Cardiac muscle cell (in vitro differentiated cells and primary cell): ENCODE measurements around the gene NXN. TPM values are rescaled to one million over a fixed set of nuclear protein-coding genes. Genes with fewer than 3 reads are reported as not detected.
"Not testable (repeated sequence)": the region's sequence is repeated elsewhere in the genome, so short reads cannot be mapped to it uniquely, and the experiment has no call there.

Experiments
- DNase-seq, 2 donors: peaks; one replicate each; pipeline versions ENCODE4 v3.0.0 to v3.0.0-alpha.2; 2010 to 2017; ENCODE audit warnings: low read depth in 1 of 2, low spot score in 1 of 2
- H3K27ac ChIP-seq: fragments of 200-600 bp; sonication (generic); 2 replicates; pipeline ENCODE4 v1.5.1; 2016
- H3K27me3 ChIP-seq: fragments of 200-600 bp; sonication (generic); 2 replicates; pipeline ENCODE4 v1.6.0; 2016; ENCODE audit warnings: control low read depth
- H3K36me3 ChIP-seq: fragments of 200-600 bp; sonication (generic); 2 replicates; pipeline ENCODE4 v1.5.1; 2016; ENCODE audit warnings: control low read depth
- H3K4me1 ChIP-seq: fragments of 200-600 bp; sonication (generic); 2 replicates; pipeline ENCODE4 v1.8.1; 2017; ENCODE audit warnings: low read depth, mild to moderate bottlenecking, mixed run types
- H3K4me3 ChIP-seq: fragments of 200-600 bp; sonication (generic); 2 replicates; pipeline ENCODE4 v1.5.1; 2016; ENCODE audit warnings: mild to moderate bottlenecking
- H3K9me3 ChIP-seq: fragments of 200-600 bp; sonication (generic); 2 replicates; pipeline ENCODE4 v1.5.1; 2017; ENCODE audit warnings: low read depth, mild to moderate bottlenecking, control low read depth
- polyA plus RNA-seq: library from polyadenylated mRNA; unstranded; fragments of >200 nt; fragmentation: Nextera tagmentation; extraction: Ambion mirVana; gene quantifications from 2 replicates; pipeline ENCODE4 v1.2.1, GENCODE V29; 2016
- total RNA-seq: library from RNA; depleted of rRNA; stranded (reverse); fragments of >200 nt; gene quantifications from 2 replicates; pipeline ENCODE4 v1.2.3, GENCODE V29; 2016
- TF ChIP-seq, protein P1 (sequence below): IDR thresholded peaks from 2 replicates; pipeline ENCODE4 v1.5.1; 2012; ENCODE audit warnings: low read depth, mild to moderate bottlenecking, low read length

Gene NXN
- total and polyA plus RNA-seq, 2 experiments from 2014 or later: 120 to 122 TPM

DNA sequence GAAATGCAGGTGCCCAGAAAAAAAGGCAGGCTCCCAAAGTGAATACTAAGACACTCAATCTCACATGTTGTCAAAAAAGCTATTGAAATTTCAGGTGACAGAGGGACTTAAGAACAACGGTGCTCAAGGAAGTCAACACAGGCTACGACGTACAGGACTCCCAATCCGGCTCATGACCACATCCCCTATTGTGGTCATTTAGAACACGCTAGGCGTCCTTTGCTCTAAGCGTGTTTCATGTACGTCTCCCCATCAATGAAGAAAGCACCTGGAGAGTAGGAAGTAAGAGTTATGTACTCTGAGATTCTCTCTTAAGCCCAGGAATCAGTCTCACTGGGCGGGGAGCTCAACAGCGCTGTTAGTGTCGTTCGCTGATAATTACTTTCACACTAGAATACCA is 103.3 kb downstream of the NXN start:
- Histone ChIP-seq H3K36me3 (no peaks in the 10 kb centered on the region), H3K4me1 (peaks cover 20% of the 10 kb centered on the region), H3K4me3 (no peak overlapping the region), H3K27ac (no peak overlapping the region), H3K27me3 (no peaks in the 10 kb centered on the region), H3K9me3 (no peaks in the 10 kb centered on the region)
- no peak for DNase-seq
- TF ChIP-seq, protein P1, sequence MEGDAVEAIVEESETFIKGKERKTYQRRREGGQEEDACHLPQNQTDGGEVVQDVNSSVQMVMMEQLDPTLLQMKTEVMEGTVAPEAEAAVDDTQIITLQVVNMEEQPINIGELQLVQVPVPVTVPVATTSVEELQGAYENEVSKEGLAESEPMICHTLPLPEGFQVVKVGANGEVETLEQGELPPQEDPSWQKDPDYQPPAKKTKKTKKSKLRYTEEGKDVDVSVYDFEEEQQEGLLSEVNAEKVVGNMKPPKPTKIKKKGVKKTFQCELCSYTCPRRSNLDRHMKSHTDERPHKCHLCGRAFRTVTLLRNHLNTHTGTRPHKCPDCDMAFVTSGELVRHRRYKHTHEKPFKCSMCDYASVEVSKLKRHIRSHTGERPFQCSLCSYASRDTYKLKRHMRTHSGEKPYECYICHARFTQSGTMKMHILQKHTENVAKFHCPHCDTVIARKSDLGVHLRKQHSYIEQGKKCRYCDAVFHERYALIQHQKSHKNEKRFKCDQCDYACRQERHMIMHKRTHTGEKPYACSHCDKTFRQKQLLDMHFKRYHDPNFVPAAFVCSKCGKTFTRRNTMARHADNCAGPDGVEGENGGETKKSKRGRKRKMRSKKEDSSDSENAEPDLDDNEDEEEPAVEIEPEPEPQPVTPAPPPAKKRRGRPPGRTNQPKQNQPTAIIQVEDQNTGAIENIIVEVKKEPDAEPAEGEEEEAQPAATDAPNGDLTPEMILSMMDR: no peak

DNA sequence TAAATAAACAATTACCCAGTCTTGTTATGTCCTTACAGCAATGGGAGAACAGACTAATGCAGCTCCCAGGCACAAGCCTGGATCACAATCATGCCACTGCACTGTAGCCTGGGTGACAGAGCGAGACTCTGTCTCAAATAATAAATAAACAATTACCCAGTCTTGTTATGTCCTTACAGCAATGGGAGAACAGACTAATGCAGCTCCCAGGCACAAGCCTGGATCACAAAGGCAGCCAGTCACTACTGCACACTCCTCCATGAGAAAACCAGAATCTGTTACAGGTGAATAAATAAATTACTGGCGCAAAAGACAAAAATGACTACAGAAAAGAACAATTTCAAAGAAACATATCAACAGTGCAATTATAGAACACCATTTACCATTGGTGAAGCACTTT is 105.0 kb downstream of the NXN start:
- H3K36me3 ChIP-seq, H3K27ac ChIP-seq, H3K4me3 ChIP-seq, H3K4me1 ChIP-seq, H3K9me3 ChIP-seq, H3K27me3 ChIP-seq, DNase-seq: not testable (repeated sequence)

GRCh38 chr17:872855-873254 is 106.7 kb downstream of the NXN start:
- TF ChIP-seq, protein P1: no peak
- no peaks in the 10 kb centered on the region for H3K27me3 ChIP-seq
- no peak overlapping the region for H3K4me3 ChIP-seq
- no peaks in the 10 kb centered on the region for H3K36me3 ChIP-seq
- no peak overlapping the region for H3K27ac ChIP-seq
- no peak for DNase-seq
- H3K4me1 ChIP-seq: no peaks in the 10 kb centered on the region
- no peaks in the 10 kb centered on the region for H3K9me3 ChIP-seq

DNA sequence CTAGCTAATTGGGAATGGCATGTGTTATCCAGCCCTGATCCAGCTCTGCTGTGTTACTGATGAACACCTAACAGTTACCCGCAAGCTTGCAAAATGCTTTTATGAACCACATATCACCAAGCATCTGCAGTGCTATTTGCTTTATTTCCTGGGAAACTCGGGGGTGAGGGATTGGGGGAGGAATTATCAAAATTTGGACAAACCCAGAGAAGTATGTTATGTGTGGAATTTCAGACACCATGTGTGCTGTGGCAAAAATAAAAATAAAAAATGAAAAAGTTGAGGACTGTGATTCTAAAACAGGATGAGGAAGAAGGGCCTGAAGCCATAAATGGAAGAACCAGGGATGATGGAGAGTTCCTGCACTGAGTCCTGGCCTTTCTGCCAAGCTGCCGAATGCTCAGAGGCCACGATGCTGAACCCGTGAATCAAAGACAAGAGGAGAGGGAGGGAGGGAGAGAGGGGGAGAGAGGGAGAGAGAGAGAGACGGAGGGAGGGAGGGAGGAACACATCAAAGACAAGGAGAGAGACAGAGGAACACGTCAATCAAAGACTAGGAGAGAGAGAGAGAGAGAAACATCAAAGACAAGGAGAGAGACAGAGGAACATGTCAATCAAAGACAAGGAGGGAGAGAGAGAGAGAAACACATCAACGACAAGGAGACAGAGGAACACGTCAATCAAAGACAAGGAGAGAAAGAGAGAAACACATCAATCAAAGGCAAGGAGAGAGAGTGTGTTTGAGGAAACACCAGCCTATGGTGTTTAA is 107.6 kb downstream of the NXN start:
- Histone ChIP-seq H3K4me3 (no peak overlapping the region), H3K27me3 (no peaks in the 10 kb centered on the region), H3K9me3 (no peaks in the 10 kb centered on the region), H3K27ac (no peak overlapping the region), H3K36me3 (no peaks in the 10 kb centered on the region), H3K4me1 (no peaks in the 10 kb centered on the region)
- no peak for DNase-seq
- TF ChIP-seq, protein P1: no peak

GRCh38 chr17:869567-870525 is 109.7 kb downstream of the NXN start:
- no peak overlapping the region for H3K4me3 ChIP-seq
- DNase-seq: peak in 1 of 2 donors; percentile 42
- H3K9me3 ChIP-seq: no peaks in the 10 kb centered on the region
- peak overlapping the region; percentile 13 for H3K27ac ChIP-seq
- no peaks in the 10 kb centered on the region for H3K4me1 ChIP-seq
- H3K27me3 ChIP-seq: no peaks in the 10 kb centered on the region
- TF ChIP-seq, protein P1: no peak
- no peaks in the 10 kb centered on the region for H3K36me3 ChIP-seq
